Measurements from ENCODE around the gene PGM1.

Gene PGM1

DNA sequence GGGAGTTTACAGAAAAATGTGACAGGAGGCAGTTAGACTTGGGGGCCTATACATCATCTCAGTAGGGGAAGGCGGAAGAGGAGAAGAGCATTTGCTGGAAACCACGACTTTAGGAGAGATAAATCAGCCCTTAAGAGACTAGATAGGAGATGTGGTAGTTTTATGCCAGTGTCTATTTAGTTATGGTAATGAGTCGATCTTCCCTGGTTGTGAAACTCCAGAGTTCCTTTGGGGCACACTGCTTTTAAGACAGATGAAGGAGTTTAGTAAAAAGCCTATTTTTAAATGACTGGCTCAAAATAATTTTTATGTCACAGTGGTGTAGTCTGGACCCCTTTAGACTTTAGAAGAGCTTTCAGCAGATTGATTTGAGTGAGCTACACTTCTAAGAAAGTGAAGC is 7.8 kb downstream of the PGM1 start:
- no peaks in the 10 kb centered on the region for H3K9me3 ChIP-seq (ENCODE audit: severe bottlenecking)
- H3K4me1 ChIP-seq (ENCODE audit: insufficient read depth, poor library complexity, severe bottlenecking) = no peaks in the 10 kb centered on the region
- H3K36me3 ChIP-seq (ENCODE audit: low read depth) = peaks cover 9% of the 10 kb centered on the region
- DNase-seq (ENCODE audit: low spot score) (no peak), ATAC-seq (ENCODE audit: low read depth) (no peak)
- TF ChIP-seq, protein P1, sequence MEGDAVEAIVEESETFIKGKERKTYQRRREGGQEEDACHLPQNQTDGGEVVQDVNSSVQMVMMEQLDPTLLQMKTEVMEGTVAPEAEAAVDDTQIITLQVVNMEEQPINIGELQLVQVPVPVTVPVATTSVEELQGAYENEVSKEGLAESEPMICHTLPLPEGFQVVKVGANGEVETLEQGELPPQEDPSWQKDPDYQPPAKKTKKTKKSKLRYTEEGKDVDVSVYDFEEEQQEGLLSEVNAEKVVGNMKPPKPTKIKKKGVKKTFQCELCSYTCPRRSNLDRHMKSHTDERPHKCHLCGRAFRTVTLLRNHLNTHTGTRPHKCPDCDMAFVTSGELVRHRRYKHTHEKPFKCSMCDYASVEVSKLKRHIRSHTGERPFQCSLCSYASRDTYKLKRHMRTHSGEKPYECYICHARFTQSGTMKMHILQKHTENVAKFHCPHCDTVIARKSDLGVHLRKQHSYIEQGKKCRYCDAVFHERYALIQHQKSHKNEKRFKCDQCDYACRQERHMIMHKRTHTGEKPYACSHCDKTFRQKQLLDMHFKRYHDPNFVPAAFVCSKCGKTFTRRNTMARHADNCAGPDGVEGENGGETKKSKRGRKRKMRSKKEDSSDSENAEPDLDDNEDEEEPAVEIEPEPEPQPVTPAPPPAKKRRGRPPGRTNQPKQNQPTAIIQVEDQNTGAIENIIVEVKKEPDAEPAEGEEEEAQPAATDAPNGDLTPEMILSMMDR (IDR thresholded peaks at IDR 0.05; ENCODE audit: poor library complexity, severe bottlenecking) = no peak
- no peaks in the 10 kb centered on the region for H3K27me3 ChIP-seq (ENCODE audit: insufficient read depth, poor library complexity, severe bottlenecking)
- no peak overlapping the region for H3K27ac ChIP-seq (ENCODE audit: poor library complexity, severe bottlenecking)
- no peak overlapping the region for H3K4me3 ChIP-seq (ENCODE audit: severe bottlenecking)

DNA sequence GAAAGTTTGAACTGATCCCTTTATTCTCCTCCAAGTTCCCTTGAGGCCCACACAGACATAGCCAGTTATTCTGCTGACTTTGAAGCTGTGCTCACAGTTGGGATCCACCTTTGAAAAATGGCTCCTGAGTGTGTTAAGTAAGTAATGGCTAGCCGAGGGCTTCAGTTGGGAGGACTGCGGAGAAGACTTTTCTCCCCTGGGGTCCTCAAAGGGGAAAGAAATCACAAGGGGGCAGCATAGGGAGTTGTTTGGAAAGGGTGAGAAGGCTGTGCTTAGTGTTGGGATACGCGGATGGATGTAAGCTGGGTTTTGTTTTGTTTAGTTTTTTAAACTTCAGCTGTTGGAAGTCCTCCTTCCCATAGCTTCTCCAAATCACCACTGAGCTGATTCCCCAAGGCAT is 8.3 kb downstream of the PGM1 start:
- Histone ChIP-seq H3K36me3 (ENCODE audit: low read depth) (peaks cover 9% of the 10 kb centered on the region), H3K4me3 (ENCODE audit: severe bottlenecking) (no peak overlapping the region), H3K4me1 (ENCODE audit: insufficient read depth, poor library complexity, severe bottlenecking) (no peaks in the 10 kb centered on the region), H3K27ac (ENCODE audit: poor library complexity, severe bottlenecking) (no peak overlapping the region), H3K27me3 (ENCODE audit: insufficient read depth, poor library complexity, severe bottlenecking) (no peaks in the 10 kb centered on the region), H3K9me3 (ENCODE audit: severe bottlenecking) (no peaks in the 10 kb centered on the region)
- DNase-seq (ENCODE audit: low spot score) (no peak), ATAC-seq (ENCODE audit: low read depth) (no peak)
- TF ChIP-seq, protein P1 (IDR thresholded peaks at IDR 0.05; ENCODE audit: poor library complexity, severe bottlenecking) = no peak

DNA sequence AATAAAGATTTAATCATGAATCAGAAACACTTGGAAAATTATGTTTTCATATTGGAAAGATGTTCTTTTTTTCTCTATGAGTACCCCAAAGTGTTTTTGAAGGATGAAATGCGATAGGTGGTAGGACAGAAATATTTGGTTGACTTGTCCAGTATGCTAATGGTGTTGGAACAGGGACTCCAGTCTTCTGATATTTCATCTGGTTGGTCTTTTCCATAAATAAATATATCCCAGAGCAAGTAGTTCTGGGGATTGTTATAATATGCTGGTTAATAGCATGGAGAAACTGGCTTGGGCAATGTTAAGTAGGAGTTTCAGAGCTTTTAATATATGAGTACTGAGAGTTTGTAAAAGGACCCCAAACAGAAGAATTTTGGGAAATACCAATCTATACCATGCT is 8.7 kb downstream of the PGM1 start:
- Histone ChIP-seq H3K4me3 (ENCODE audit: severe bottlenecking) (no peak overlapping the region), H3K27ac (ENCODE audit: poor library complexity, severe bottlenecking) (no peak overlapping the region), H3K4me1 (ENCODE audit: insufficient read depth, poor library complexity, severe bottlenecking) (no peaks in the 10 kb centered on the region), H3K9me3 (ENCODE audit: severe bottlenecking) (no peaks in the 10 kb centered on the region), H3K27me3 (ENCODE audit: insufficient read depth, poor library complexity, severe bottlenecking) (no peaks in the 10 kb centered on the region), H3K36me3 (ENCODE audit: low read depth) (peaks cover 5% of the 10 kb centered on the region; the same call in 1 of the 2 replicates)
- no peak for DNase-seq (ENCODE audit: low spot score)
- TF ChIP-seq, protein P1 (IDR thresholded peaks at IDR 0.05; ENCODE audit: poor library complexity, severe bottlenecking) = no peak
- ATAC-seq (ENCODE audit: low read depth) = no peak

DNA sequence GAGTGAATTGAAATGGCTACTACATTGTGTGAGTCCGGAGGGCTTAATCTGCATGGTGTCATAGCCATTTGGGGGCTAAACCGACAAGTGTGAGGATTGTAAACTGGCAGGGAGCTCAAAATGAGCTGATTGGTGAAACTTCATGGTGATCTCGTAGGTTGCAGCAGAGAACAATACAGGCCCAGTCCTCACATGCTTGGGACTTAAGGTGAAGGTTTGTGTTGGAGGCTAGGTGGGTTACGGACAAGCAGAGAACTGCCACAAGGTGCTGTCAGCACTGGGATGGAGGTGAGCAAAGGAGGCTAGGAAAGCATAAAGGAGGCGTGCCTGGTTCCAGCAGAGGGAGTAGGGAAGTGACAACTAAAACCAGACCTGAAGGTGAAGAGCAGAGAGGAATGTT is 9.4 kb downstream of the PGM1 start:
- DNase-seq (ENCODE audit: low spot score) = no peak
- no peaks in the 10 kb centered on the region for H3K27me3 ChIP-seq (ENCODE audit: insufficient read depth, poor library complexity, severe bottlenecking)

DNA sequence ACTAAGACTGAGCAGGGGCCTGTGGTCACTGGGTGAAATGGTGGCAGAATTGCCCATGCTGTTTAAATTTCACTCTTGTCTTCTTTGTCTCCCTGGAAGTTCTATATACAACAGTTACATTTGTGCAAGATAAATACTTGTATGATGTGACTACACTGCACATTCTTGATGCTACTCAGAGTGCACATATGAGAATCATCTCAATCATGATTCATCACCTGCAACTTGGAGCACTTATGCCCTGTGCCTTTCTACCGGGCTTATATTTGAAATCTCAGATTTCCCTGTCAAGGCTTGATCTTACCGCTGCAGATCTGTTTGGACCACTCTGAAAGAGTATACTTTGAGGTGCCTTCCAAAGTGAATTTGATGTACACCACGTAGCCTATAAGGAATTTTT is 10.6 kb downstream of the PGM1 start:
- ATAC-seq (ENCODE audit: low read depth) = no peak
- Histone ChIP-seq H3K36me3 (ENCODE audit: low read depth) (no peaks in the 10 kb centered on the region), H3K4me1 (ENCODE audit: insufficient read depth, poor library complexity, severe bottlenecking) (no peaks in the 10 kb centered on the region), H3K27ac (ENCODE audit: poor library complexity, severe bottlenecking) (no peak overlapping the region), H3K9me3 (ENCODE audit: severe bottlenecking) (no peaks in the 10 kb centered on the region), H3K27me3 (ENCODE audit: insufficient read depth, poor library complexity, severe bottlenecking) (no peaks in the 10 kb centered on the region), H3K4me3 (ENCODE audit: severe bottlenecking) (no peak overlapping the region)
- TF ChIP-seq, protein P1 (IDR thresholded peaks at IDR 0.05; ENCODE audit: poor library complexity, severe bottlenecking) = no peak
- no peak for DNase-seq (ENCODE audit: low spot score)

More for the DNA sequence above, 9.4 kb downstream of the PGM1 start:
- Histone ChIP-seq H3K9me3 (ENCODE audit: severe bottlenecking) (no peaks in the 10 kb centered on the region), H3K36me3 (ENCODE audit: low read depth) (peaks cover 5% of the 10 kb centered on the region; the same call in 1 of the 2 replicates), H3K4me1 (ENCODE audit: insufficient read depth, poor library complexity, severe bottlenecking) (no peaks in the 10 kb centered on the region), H3K27ac (ENCODE audit: poor library complexity, severe bottlenecking) (no peak overlapping the region), H3K4me3 (ENCODE audit: severe bottlenecking) (no peak overlapping the region)
- ATAC-seq (ENCODE audit: low read depth) = no peak
- TF ChIP-seq, protein P1 (IDR thresholded peaks at IDR 0.05; ENCODE audit: poor library complexity, severe bottlenecking) = no peak

All from RWPE2 (cell line).